GM06990 (cell line): ENCODE results near the gene FAAP100.

Experiments
- DNase-seq: peaks from one replicate; pipeline ENCODE4 v3.0.0-alpha.2; 2011; ENCODE audit not compliant: insufficient read length; ENCODE audit errors: extremely low read depth
- H3K27me3 ChIP-seq: replicated peaks from 2 replicates; pipeline ENCODE4 v1.6.0; 2011; ENCODE audit warnings: low read length; ENCODE audit not compliant: control insufficient read depth, insufficient read depth
- H3K36me3 ChIP-seq: 2 replicates; pipeline ENCODE4 v1.5.1; 2011; ENCODE audit warnings: low read length; ENCODE audit not compliant: control insufficient read depth, insufficient read depth
- H3K4me3 ChIP-seq: replicated peaks from 2 replicates; pipeline ENCODE4 v1.5.1; 2011; ENCODE audit warnings: low read depth, mild to moderate bottlenecking, control low read depth, low read length
- CTCF ChIP-seq: IDR thresholded peaks from 2 replicates; pipeline ENCODE4 v1.5.1; 2011; ENCODE audit warnings: low read length, control low read depth, mild to moderate bottlenecking, inconsistent platforms; ENCODE audit not compliant: insufficient read depth, poor library complexity, severe bottlenecking

The FAAP100 gene

GRCh38 chr17:81545160-81545949 is 6.8 kb downstream of the FAAP100 start:
- Histone ChIP-seq H3K4me3 (no peak overlapping the region), H3K36me3 (peaks cover 45% of the 10 kb centered on the region), H3K27me3 (no peaks in the 10 kb centered on the region)
- no peak for DNase-seq
- no peak for TF ChIP-seq CTCF

- Histone ChIP-seq H3K36me3 (peaks cover 40% of the 10 kb centered on the region), H3K27me3 (no peaks in the 10 kb centered on the region), H3K4me3 (no peak overlapping the region)
- TF ChIP-seq CTCF = no peak
- DNase-seq = no peak
Measured at GRCh38 chr17:81544281-81544974, 7.7 kb downstream of the FAAP100 start.

GRCh38 chr17:81543756-81544155 is 8.4 kb downstream of the FAAP100 start:
- Histone ChIP-seq H3K27me3 (no peaks in the 10 kb centered on the region), H3K4me3 (no peak overlapping the region), H3K36me3 (peaks cover 36% of the 10 kb centered on the region)
- DNase-seq = peak; percentile 9
- TF ChIP-seq CTCF = no peak

DNA sequence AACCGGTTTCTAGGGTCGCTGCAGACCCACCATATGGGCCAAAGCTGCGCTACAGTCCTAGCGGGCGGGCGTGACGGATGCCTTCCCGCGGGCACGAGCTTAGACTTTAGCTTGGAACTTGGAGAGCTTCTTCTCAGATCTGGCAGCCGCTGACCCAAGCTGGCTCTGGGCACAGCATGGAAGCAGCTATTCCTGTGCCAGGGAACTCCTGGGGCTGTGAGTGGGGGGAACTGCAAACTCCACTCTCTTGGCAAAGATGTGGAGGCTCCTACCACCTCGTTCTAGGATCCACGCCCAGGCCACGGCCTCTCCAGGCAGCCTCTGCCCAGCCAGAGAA is 8.8 kb downstream of the FAAP100 start:
- no peak for DNase-seq

GRCh38 chr17:81542431-81543338 is 9.5 kb downstream of the FAAP100 start:
- no peak overlapping the region for H3K4me3 ChIP-seq
- DNase-seq = peak; percentile 6
- H3K27me3 ChIP-seq = no peaks in the 10 kb centered on the region
- H3K36me3 ChIP-seq = peaks cover 34% of the 10 kb centered on the region
- no peak for TF ChIP-seq CTCF

More for the DNA sequence above, 8.8 kb downstream of the FAAP100 start:
- H3K4me3 ChIP-seq = no peak overlapping the region
- no peak for TF ChIP-seq CTCF
- H3K36me3 ChIP-seq = peaks cover 36% of the 10 kb centered on the region
- H3K27me3 ChIP-seq = no peaks in the 10 kb centered on the region
